Measurements from ENCODE around the gene YIF1B. TPM values are rescaled to one million over a fixed set of nuclear protein-coding genes. Genes with fewer than 3 reads are reported as not detected.

The YIF1B gene
- polyA plus RNA-seq, 1 experiment: 44.9 TPM

DNA sequence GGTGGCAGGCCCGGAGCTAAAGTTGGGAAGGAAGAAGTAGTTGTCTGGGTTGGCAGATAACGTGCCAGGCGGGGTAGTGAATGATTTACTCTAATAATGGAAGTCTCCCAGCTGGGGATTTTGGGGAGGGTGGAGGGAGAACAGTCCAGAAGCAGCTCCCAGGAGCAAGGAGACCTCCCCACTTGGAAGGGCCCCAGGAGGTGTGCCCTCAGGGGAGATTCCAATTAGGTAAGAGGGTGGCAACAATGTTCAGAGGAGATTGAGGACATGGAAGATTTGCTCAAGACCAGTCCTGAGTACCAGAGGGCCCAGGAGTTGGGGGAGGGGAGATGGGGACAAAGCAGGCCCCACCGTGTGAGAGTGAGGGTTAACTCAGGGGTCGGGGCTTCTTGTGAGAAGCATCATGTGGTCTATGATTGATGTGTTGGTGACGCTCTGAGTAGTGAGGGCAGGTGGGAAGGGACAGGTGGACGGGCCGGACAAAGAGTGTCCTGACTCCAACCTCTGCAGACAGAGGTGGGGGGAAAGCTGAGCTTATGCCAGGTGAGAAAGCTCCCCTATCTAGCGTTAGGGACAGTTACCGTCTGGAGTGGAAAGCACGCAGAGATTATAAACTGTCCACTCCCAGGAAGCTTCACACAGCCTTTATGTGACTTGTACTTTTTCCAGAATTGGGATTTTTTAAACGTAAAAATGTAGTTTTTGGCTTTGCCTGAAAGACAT lies 47.8 kb downstream of the YIF1B start:
- POLR2A ChIA-PET: interaction anchor here (1.5 kb wide), 1 partner anchor 9 kb away, joined by 3 read pairs; no protein-coding TSS in a partner anchor
- TF ChIP-seq, protein P1, sequence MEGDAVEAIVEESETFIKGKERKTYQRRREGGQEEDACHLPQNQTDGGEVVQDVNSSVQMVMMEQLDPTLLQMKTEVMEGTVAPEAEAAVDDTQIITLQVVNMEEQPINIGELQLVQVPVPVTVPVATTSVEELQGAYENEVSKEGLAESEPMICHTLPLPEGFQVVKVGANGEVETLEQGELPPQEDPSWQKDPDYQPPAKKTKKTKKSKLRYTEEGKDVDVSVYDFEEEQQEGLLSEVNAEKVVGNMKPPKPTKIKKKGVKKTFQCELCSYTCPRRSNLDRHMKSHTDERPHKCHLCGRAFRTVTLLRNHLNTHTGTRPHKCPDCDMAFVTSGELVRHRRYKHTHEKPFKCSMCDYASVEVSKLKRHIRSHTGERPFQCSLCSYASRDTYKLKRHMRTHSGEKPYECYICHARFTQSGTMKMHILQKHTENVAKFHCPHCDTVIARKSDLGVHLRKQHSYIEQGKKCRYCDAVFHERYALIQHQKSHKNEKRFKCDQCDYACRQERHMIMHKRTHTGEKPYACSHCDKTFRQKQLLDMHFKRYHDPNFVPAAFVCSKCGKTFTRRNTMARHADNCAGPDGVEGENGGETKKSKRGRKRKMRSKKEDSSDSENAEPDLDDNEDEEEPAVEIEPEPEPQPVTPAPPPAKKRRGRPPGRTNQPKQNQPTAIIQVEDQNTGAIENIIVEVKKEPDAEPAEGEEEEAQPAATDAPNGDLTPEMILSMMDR (IDR thresholded peaks at IDR 0.05; ENCODE audit: low read depth, low read length): no peak
- no peak for DNase-seq (ENCODE audit: low read depth, low spot score)

DNA sequence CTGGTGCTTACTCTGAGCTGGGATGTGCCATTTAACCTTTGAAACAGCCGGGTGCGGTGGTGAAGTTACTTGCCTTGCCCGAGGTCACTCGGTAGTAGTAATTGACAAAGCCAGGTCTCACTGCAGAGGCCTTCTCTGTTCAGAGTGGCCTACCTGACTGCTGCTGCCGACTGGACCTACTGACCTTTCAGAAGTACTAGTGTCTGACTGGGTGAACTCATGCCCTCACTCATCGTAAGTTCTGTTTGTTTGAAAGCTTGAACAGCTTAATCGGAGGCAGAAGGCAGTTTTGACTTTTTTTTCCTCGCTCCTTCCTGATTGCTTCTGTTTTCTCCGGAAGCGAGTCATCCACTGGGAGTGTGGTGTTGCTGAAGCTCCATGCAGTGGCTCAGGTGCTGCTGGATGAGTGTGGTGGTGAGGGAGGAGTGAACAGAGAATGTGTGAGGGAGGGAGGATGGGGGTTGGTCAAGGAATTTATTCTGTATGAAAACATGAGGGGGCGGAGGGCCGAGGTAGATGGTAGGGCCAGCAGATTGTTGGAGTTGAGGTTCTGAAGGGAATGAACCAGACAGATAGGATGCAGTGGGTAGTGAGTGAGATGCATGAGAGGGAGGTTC lies 48.7 kb downstream of the YIF1B start:
- ChIA-PET CTCF (interaction anchor here (0.5 to 3.0 kb wide), 3 partner anchors 11 to 133 kb away, joined by 4 to 13 read pairs (median 7); partner anchors contain the start of gene PPP1R14A), POLR2A (interaction anchor here (1.5 to 1.9 kb wide), 2 partner anchors 9 to 16 kb away, joined by 3 to 4 read pairs; no protein-coding TSS in a partner anchor)
- TF ChIP-seq, protein P1 (IDR thresholded peaks at IDR 0.05; ENCODE audit: low read depth, low read length): no peak
- H3K27me3 ChIP-seq (ENCODE audit: control insufficient read depth, insufficient read depth, low read length): peaks cover 3% of the 10 kb centered on the region
- H3K27ac ChIP-seq (ENCODE audit: low read depth, low read length): no peak overlapping the region
- no peak overlapping the region for H3K4me3 ChIP-seq (ENCODE audit: low read depth, low read length)
- DNase-seq (ENCODE audit: low read depth, low spot score): peak; percentile 29
- H3K9me3 ChIP-seq (ENCODE audit: control insufficient read depth, insufficient read depth, low read length): no peaks in the 10 kb centered on the region

More for the DNA sequence above, 47.8 kb downstream of the YIF1B start:
- Histone ChIP-seq H3K4me3 (ENCODE audit: low read depth, low read length) (no peak overlapping the region), H3K27ac (ENCODE audit: low read depth, low read length) (no peak overlapping the region), H3K9me3 (ENCODE audit: control insufficient read depth, insufficient read depth, low read length) (no peaks in the 10 kb centered on the region), H3K27me3 (ENCODE audit: control insufficient read depth, insufficient read depth, low read length) (peaks cover 3% of the 10 kb centered on the region)
- CTCF ChIA-PET: interaction anchor here (2.6 to 3.0 kb wide), 2 partner anchors 12 to 24 kb away, joined by 7 to 13 read pairs; partner anchors contain the start of gene PPP1R14A

DNA sequence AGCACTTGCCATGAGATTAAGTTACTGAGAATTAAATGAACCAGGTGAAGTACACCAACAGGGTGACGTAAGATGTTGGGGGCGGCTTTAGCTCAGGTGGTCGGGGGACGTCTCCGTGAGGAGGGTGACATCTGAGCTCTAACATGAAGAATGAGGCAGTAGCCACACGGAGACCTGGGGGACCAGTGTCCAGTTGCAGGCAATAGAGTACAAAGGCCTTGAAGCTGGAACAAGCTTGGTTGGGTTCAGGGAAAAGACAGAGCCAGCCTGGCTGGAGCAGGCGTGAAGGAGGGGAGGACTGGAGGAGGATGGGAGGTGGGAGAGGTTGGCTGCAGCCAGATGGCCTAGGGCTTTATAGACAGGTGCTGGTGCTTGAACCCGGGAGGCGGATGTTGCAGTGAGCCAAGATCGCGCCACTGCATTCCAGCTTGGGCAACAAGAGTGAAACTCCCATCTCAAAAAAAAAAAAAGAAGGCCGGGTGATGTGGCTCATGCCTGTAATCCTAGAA lies 49.8 kb downstream of the YIF1B start:
- H3K4me3 ChIP-seq (ENCODE audit: low read depth, low read length): no peak overlapping the region
- TF ChIP-seq, protein P1 (IDR thresholded peaks at IDR 0.05; ENCODE audit: low read depth, low read length): no peak
- no peaks in the 10 kb centered on the region for H3K9me3 ChIP-seq (ENCODE audit: control insufficient read depth, insufficient read depth, low read length)
- ChIA-PET POLR2A (interaction anchor here (1.9 kb wide), 1 partner anchor 15 kb away, joined by 4 read pairs; no protein-coding TSS in a partner anchor), CTCF (interaction anchor here (0.6 to 3.0 kb wide), 3 partner anchors 10 to 39 kb away, joined by 4 to 13 read pairs (median 5); partner anchors contain the start of gene PPP1R14A)
- H3K27me3 ChIP-seq (ENCODE audit: control insufficient read depth, insufficient read depth, low read length): peaks cover 3% of the 10 kb centered on the region
- DNase-seq (ENCODE audit: low read depth, low spot score): no peak
- no peak overlapping the region for H3K27ac ChIP-seq (ENCODE audit: low read depth, low read length)

DNA sequence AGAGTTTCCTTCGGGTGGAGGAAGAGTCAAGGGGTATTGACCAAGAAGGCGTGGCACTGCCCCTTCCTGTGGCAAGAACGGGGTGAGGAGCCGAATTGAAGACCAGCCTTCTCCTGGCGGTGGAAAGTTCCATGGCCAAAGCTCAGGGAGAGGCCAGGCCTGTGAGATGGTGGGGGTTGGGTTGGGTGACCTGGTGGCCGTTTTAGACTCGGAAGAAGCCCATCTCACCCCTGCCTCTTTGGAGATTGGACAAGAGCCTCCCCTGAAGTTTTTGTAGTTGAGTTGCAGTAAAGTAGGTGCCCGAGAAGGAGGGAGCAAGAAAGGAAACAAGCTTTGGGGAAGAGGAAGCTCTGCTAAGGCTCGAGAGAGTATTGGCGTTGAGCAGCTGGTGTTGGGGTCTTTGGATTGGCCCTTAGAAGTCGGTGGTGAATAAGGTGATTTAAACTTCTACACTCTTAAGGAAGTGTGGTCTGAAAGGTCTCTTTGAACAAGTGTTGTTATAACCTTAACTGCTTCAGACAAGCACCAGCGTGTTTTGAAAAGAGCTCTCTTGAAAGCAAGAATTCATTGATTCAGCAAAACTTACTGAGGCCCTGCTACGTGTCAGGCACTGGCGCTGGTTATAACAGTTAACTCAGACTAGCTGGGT lies 50.4 kb downstream of the YIF1B start:
- CTCF ChIA-PET: interaction anchor here (0.6 to 3.0 kb wide), 3 partner anchors 9 to 38 kb away, joined by 4 to 13 read pairs (median 5); partner anchors contain the start of gene PPP1R14A

More for the DNA sequence above, 50.4 kb downstream of the YIF1B start:
- Histone ChIP-seq H3K4me3 (ENCODE audit: low read depth, low read length) (no peak overlapping the region), H3K9me3 (ENCODE audit: control insufficient read depth, insufficient read depth, low read length) (no peaks in the 10 kb centered on the region), H3K27me3 (ENCODE audit: control insufficient read depth, insufficient read depth, low read length) (peaks cover 3% of the 10 kb centered on the region), H3K27ac (ENCODE audit: low read depth, low read length) (no peak overlapping the region)
- TF ChIP-seq, protein P1 (IDR thresholded peaks at IDR 0.05; ENCODE audit: low read depth, low read length): no peak
- no peak for DNase-seq (ENCODE audit: low read depth, low spot score)
- POLR2A ChIA-PET: interaction anchor here (1.9 kb wide), 1 partner anchor 14 kb away, joined by 4 read pairs; no protein-coding TSS in a partner anchor

Data from AG04450 (cell line).